Testis (tissue), 3 donors: ENCODE measurements around the gene TMEM132A. TPM values are rescaled to one million over a fixed set of nuclear protein-coding genes. Genes with fewer than 3 reads are reported as not detected.
"Not testable (repeated sequence)": the region's sequence is repeated elsewhere in the genome, so short reads cannot be mapped to it uniquely, and the experiment has no call there.

Experiments used
- DNase-seq: peaks from one replicate; pipeline ENCODE4 v3.0.0-alpha.2; 2019
- H3K27ac ChIP-seq, 2 donors: fragments of 200-600 bp; sonication (generic); one replicate each; pipeline ENCODE4 v1.5.1; 2019
- H3K27me3 ChIP-seq: fragments of 200-600 bp; sonication (generic); one replicate; pipeline ENCODE4 v1.5.1; 2019
- H3K36me3 ChIP-seq: fragments of 200-600 bp; sonication (generic); one replicate; pipeline ENCODE4 v1.5.1; 2017; ENCODE audit warnings: low read depth; ENCODE audit errors: missing control alignments
- H3K4me1 ChIP-seq: fragments of 200-600 bp; sonication (generic); one replicate; pipeline ENCODE4 v1.5.1; 2019
- H3K4me3 ChIP-seq, 2 donors: fragments of 200-600 bp; sonication (generic); one replicate each; pipeline ENCODE4 v1.5.1; 2017 to 2019
- H3K9me3 ChIP-seq: fragments of 200-600 bp; sonication (generic); one replicate; pipeline ENCODE4 v1.5.1; 2017
- POLR2A ChIP-seq: fragments of 450-650 bp; IDR thresholded peaks from one replicate; pipeline ENCODE4 v1.6.1; 2017; ENCODE audit warnings: antibody characterized with exemption, mild to moderate bottlenecking, moderate library complexity
- WGBS, 2 donors: methylation state at CpG; one replicate each; pipeline ENCODE4 v1.1.5; 2018; 5-methylcytosine and 5-hydroxymethylcytosine counted together
- intact Hi-C: fragments of 100-400 bp; cut with DNase I; formaldehyde crosslinking; loops from one replicate; pipeline ENCODE4 v1.15.1; 2023; ENCODE audit warnings: low total_unique reads
- polyA plus RNA-seq: library from polyadenylated mRNA; stranded (reverse); fragments of 350-450 nt; fragmentation: Illumina TruSeq; extraction: RNeasy Lipid Tissue Mini Kit (QIAGEN cat#74804); gene quantifications from one replicate; pipeline ENCODE4 v1.2.3, GENCODE V29; 2014; ENCODE audit warnings: low read depth, low replicate concordance; ENCODE audit not compliant: insufficient read depth
- total RNA-seq, 2 donors: library from RNA; depleted of rRNA; stranded (reverse); fragments of >200 nt; gene quantifications; one replicate each; pipeline ENCODE4 v1.2.3, GENCODE V29; 2016
- TF ChIP-seq, protein P1 (sequence below), 3 experiments: fragments of 450-650 bp in 2 of 3; fragments of 200-600 bp in 1 of 3; sonication (generic) in 1 of 3; IDR thresholded peaks; one replicate each; pipeline ENCODE4 v1.5.1; 2016 to 2019; ENCODE audit warnings: antibody characterized with exemption in 3 of 3, mild to moderate bottlenecking in 2 of 3, moderate library complexity in 1 of 3

TMEM132A gene
- total and polyA plus RNA-seq, 3 donors from 2014 or later, result 17.8 to 39.0 (median 21.7) TPM

DNA sequence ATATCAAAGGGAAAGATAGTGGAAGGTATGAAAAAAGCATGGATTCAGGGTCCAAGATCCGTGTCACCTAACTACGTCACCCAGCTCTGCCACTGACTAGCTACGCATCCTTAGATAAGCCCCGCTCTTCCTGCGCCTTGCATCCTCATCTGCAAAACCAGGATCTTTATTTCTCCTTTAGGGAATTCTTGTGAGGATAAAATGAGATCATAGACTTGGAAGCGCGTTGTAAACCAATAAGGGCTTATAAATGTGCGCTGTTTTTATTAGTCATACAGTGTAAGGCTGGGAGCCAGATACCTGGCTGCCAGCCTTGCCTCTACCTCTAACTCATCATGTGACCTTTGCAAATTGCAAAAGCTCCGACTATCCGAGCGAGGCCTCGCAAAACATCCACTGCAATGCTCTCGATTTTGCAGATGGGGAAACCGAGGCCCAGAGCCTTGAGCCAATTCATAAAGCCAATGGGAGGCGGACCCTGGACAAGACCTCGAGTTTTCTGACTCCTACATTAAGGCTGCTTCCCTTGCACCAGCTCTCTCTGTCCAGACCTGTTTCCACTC lies 18.6 kb upstream of the TMEM132A start:
- TF ChIP-seq POLR2A, result no peak
- TF ChIP-seq, protein P1, sequence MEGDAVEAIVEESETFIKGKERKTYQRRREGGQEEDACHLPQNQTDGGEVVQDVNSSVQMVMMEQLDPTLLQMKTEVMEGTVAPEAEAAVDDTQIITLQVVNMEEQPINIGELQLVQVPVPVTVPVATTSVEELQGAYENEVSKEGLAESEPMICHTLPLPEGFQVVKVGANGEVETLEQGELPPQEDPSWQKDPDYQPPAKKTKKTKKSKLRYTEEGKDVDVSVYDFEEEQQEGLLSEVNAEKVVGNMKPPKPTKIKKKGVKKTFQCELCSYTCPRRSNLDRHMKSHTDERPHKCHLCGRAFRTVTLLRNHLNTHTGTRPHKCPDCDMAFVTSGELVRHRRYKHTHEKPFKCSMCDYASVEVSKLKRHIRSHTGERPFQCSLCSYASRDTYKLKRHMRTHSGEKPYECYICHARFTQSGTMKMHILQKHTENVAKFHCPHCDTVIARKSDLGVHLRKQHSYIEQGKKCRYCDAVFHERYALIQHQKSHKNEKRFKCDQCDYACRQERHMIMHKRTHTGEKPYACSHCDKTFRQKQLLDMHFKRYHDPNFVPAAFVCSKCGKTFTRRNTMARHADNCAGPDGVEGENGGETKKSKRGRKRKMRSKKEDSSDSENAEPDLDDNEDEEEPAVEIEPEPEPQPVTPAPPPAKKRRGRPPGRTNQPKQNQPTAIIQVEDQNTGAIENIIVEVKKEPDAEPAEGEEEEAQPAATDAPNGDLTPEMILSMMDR (IDR thresholded peaks at IDR 0.05), result no peak
- intact Hi-C loops, result no loop called here
- WGBS, 2 donors, result 3 to 5% methylated on average over 16 of the region's 16 CpGs

GRCh38 chr11:60906132-60906972 lies 17.9 kb upstream of the TMEM132A start, which contains the start of gene PRPF19:
PRPF19 (minus strand) TSS chr11:60906585; CDS start chr11:60906382, 203 bp downstream.
- Histone ChIP-seq H3K27ac (peak within 1 kb of the TSS; percentile 77 to 93), H3K4me3 (peak within 1 kb of the TSS; percentile 96 to 99), H3K27me3 (no peaks in the 10 kb centered on the region), H3K4me1 (peaks cover 13% of the 10 kb centered on the region), H3K9me3 (no peaks in the 10 kb centered on the region), H3K36me3 (no peaks in the 10 kb centered on the region)
- TF ChIP-seq, protein P1 (IDR thresholded peaks at IDR 0.05), result no peak
- peak; percentile 22 for TF ChIP-seq POLR2A
- peak; percentile 98 for DNase-seq
- intact Hi-C loops, result no loop called here
- WGBS, 2 donors, result 0 to 1% methylated on average over 49 to 71 of the region's 75 CpGs

More for the DNA sequence above, 18.6 kb upstream of the TMEM132A start:
- Histone ChIP-seq H3K4me1 (peaks cover 13% of the 10 kb centered on the region), H3K27ac (peak overlapping the region; percentile 77 to 93), H3K36me3 (no peaks in the 10 kb centered on the region), H3K4me3 (peak overlapping the region; percentile 96 to 99), H3K9me3 (no peaks in the 10 kb centered on the region), H3K27me3 (no peaks in the 10 kb centered on the region)
- DNase-seq, result no peak

DNA sequence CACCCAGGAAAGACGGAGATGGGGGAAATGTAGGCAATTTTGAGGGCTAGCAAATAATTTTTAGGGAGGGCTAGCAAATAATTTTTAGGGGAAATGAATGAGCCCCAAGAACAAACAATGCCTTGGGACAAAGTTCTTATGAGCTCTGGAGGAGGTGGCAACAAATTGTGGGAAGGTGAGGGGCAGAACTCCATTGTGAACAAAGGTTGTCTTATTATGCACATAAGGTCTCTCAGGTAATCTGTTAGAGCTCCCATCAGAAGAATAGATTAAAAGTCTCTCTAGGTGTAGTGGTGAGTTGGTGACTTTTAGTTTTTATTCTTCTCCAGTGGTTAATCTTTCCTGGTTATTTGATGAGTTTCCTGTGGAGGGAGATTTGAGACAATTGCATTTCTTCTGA lies 15.5 kb upstream of the TMEM132A start:
- no peaks in the 10 kb centered on the region for H3K9me3 ChIP-seq
- no peaks in the 10 kb centered on the region for H3K27me3 ChIP-seq
- intact Hi-C loops, result no loop called here
- peaks cover 20% of the 10 kb centered on the region for H3K4me1 ChIP-seq
- no peak overlapping the region for H3K27ac ChIP-seq
- H3K4me3 ChIP-seq, result no peak overlapping the region
- WGBS, 2 donors, result 31 to 78% methylated on average over 1 of the region's 1 CpG
- DNase-seq, result no peak
- H3K36me3 ChIP-seq, result no peaks in the 10 kb centered on the region
- TF ChIP-seq POLR2A, result no peak
- TF ChIP-seq, protein P1 (IDR thresholded peaks at IDR 0.05), result no peak

DNA sequence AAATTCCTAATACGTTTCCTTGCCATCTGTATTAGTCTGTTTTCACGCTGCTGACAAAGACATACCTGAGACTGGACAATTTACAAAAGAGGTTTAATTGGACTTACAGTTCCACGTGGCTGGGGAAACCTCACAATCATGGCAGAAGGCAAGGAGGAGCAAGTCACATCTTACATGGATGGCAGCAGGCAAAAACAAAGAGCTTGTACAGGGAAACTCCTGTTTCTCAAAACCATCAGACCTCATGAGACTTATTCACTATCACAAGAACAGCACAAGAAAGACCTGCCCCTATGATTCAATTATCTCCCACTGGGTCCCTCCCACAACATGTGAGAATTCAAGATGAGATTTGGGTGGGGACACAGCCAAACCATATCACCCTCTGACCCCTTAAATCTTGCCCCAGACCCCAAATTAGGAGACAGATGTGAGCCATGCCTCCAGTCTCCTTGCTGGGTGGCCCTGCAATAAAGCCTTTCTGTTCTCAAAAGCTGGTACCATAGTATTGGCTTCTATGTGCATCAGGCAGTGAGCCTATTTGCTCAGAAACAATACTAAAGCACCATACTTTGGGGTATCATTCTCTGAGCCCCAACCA lies 14.5 kb upstream of the TMEM132A start:
- H3K27ac ChIP-seq, DNase-seq, intact Hi-C loops, H3K36me3 ChIP-seq, H3K9me3 ChIP-seq, H3K27me3 ChIP-seq, H3K4me3 ChIP-seq: not testable (repeated sequence)
- WGBS, 2 donors, result 76 to 77% methylated on average over 3 of the region's 3 CpGs
- peaks cover 17% of the 10 kb centered on the region for H3K4me1 ChIP-seq

GRCh38 chr11:60910281-60910687 lies 14.0 kb upstream of the TMEM132A start:
- Histone ChIP-seq H3K9me3 (no peaks in the 10 kb centered on the region), H3K4me3 (no peak overlapping the region), H3K27me3 (no peaks in the 10 kb centered on the region), H3K36me3 (no peaks in the 10 kb centered on the region), H3K27ac (no peak overlapping the region), H3K4me1 (peaks cover 17% of the 10 kb centered on the region)
- no peak for DNase-seq
- TF ChIP-seq, protein P1 (IDR thresholded peaks at IDR 0.05), result no peak
- WGBS, 2 donors, result 72 to 80% methylated on average over 3 of the region's 3 CpGs
- intact Hi-C loops, result no loop called here
